Thymus (tissue), 11 donors: ENCODE measurements around the gene TAOK3. TPM values are rescaled to one million over a fixed set of nuclear protein-coding genes. Genes with fewer than 3 reads are reported as not detected.

Experiments
- DNase-seq, 9 donors: peaks; one replicate each; pipeline ENCODE4 v3.0.0-alpha.2; 2013; ENCODE audit warnings: low spot score in 9 of 9, low read depth in 6 of 9, missing footprints in 1 of 9
- H3K27ac ChIP-seq, 2 donors: one replicate each; pipeline ENCODE4 v1.5.1; 2013; ENCODE audit warnings: control low read depth in 1 of 2, low read depth in 1 of 2, low read length in 1 of 2, mild to moderate bottlenecking in 1 of 2, moderate library complexity in 1 of 2
- H3K27me3 ChIP-seq, 2 donors: one replicate each; pipeline ENCODE4 v1.5.1; 2013; ENCODE audit warnings: low read length in 1 of 2; ENCODE audit not compliant: control insufficient read depth in 2 of 2, insufficient read depth in 1 of 2
- H3K36me3 ChIP-seq, 2 donors: one replicate each; pipeline ENCODE4 v1.5.1; 2013; ENCODE audit warnings: low read length in 1 of 2, mild to moderate bottlenecking in 1 of 2, moderate library complexity in 1 of 2; ENCODE audit not compliant: control insufficient read depth in 2 of 2, insufficient read depth in 2 of 2
- H3K4me1 ChIP-seq, 2 donors: one replicate each; pipeline ENCODE4 v1.5.1; 2013; ENCODE audit warnings: low read length in 2 of 2; ENCODE audit not compliant: control insufficient read depth in 2 of 2, insufficient read depth in 2 of 2
- H3K4me3 ChIP-seq, 2 donors: one replicate each; pipeline ENCODE4 v1.5.1; 2013; ENCODE audit warnings: low read length in 2 of 2, control low read depth in 1 of 2, mild to moderate bottlenecking in 1 of 2
- H3K9me3 ChIP-seq, 2 donors: one replicate each; pipeline ENCODE4 v1.5.1; 2013; ENCODE audit warnings: low read length in 1 of 2, mild to moderate bottlenecking in 1 of 2; ENCODE audit not compliant: control insufficient read depth in 2 of 2, insufficient read depth in 1 of 2
- WGBS: extraction: QIAGEN DNeasy Blood & Tissue Kit; methylation state at CpG from one replicate; pipeline ENCODE4 v1.1.7; 2013; 5-methylcytosine and 5-hydroxymethylcytosine counted together
- polyA plus RNA-seq: library from polyadenylated mRNA; stranded (reverse); fragments of 200-250 nt; gene quantifications from one replicate; pipeline ENCODE4 v1.2.3, GENCODE V29; 2013
- total RNA-seq: library from RNA; stranded (reverse); fragments of 120-200 nt; gene quantifications from one replicate; pipeline ENCODE4 v1.2.4, GENCODE V29; 2013
- donor health status: healthy.

TAOK3 gene
- total and polyA plus RNA-seq, 2 donors = 16.8 to 35.4 TPM

DNA sequence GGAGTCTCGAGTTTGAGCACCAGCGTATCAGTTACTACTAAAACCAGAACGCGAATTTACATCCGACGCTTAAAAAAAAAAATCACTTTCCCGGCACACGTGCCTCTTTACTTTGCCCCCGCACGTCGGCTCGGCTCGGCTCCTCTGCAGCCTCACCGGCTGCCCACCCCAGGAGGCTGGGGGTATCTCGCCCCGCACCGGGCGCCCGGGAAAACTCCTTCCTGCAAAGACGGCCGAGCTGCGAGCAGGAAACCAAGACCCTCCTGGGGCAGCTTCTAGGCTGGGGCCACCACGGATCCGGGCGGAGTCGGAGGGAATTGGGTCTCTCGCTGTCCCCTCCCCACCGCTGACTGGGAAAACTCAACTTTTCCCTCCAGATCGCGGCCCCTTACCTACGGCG lies 269.5 kb downstream of the TAOK3 start:
- 0% methylated on average over 32 of the region's 32 CpGs for WGBS

DNA sequence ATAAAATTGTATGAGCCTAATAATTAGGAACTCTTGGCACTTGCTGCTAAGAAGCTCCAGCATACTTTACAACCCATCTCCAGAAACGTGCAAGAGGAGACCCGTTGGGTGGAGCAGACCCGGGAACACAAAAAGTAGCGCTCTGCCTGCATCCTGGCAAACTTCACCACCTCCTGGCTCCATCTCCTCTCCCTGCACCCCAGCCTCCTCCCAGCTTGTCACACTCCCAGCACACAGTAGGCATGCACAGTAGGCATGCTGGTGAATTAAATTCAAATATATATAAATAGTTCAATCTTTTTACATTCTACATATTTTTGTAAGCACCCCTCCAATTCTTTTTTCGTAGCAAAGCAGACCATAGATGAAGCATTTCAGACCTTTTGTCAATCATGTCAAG lies 270.1 kb downstream of the TAOK3 start:
- no peak overlapping the region for H3K27ac ChIP-seq
- 61% methylated on average over 5 of the region's 5 CpGs for whole genome bisulfite sequencing
- peaks cover 7 to 8% of the 10 kb centered on the region in 2 donors for H3K4me1 ChIP-seq
- no peak overlapping the region for H3K4me3 ChIP-seq
- H3K9me3 ChIP-seq = no peaks in the 10 kb centered on the region
- no peak for DNase-seq
- peaks cover 8 to 44% of the 10 kb centered on the region in 2 donors for H3K27me3 ChIP-seq
- H3K36me3 ChIP-seq = no peaks in the 10 kb centered on the region

More for the DNA sequence above, 269.5 kb downstream of the TAOK3 start:
- no peak overlapping the region for H3K27ac ChIP-seq
- peak overlapping the region; percentile 27 to 54 for H3K4me3 ChIP-seq
- no peak for DNase-seq
- no peaks in the 10 kb centered on the region for H3K9me3 ChIP-seq
- peaks cover 8 to 44% of the 10 kb centered on the region in 2 donors for H3K27me3 ChIP-seq
- H3K36me3 ChIP-seq = no peaks in the 10 kb centered on the region
- H3K4me1 ChIP-seq = peaks cover 7 to 8% of the 10 kb centered on the region in 2 donors

DNA sequence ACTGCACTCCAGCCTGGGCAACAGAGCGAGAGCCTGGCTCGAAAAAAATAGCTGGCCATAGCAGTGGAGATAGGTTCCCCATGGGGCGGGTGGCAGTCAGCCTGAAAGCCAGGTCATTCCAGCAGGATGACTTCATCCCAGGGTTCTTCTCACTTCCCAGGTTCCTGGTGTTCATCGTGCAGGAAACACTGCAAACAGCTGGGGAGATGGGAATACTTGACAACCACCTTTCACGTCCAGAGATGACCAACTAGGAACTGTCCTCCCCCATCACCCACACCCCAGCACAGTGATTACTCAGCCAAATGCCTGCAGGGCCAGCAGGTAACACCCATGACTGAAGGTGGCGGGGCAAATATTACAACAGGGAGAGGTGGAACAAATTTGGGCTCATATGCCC lies 270.6 kb downstream of the TAOK3 start:
- no peak overlapping the region for H3K4me3 ChIP-seq
- H3K27ac ChIP-seq = no peak overlapping the region
- 99% methylated on average over 6 of the region's 6 CpGs for WGBS
- H3K27me3 ChIP-seq = peaks cover 8 to 44% of the 10 kb centered on the region in 2 donors
- H3K4me1 ChIP-seq = peaks cover 7 to 8% of the 10 kb centered on the region in 2 donors
- no peak for DNase-seq
- H3K36me3 ChIP-seq = no peaks in the 10 kb centered on the region
- no peaks in the 10 kb centered on the region for H3K9me3 ChIP-seq

DNA sequence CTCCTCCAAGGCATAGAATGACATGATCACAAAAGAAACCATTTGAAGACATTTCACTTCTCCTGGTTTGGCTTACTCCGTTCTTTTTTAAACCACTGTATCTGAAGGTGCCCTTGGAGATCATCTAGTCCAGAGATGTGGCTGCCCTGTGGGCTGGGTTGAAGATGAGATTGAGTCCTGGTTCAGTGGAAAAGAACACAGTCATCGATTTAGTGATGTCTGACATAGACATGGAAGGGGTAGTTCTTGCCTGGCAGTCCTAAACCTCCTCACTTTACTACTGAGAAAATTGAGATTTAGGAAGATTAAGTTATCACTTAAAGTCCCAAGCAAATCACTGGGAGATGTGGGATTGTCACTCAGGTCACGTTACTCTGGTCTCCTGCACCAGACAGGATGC lies 271.7 kb downstream of the TAOK3 start:
- H3K27ac ChIP-seq = no peak overlapping the region
- no peak for DNase-seq
- H3K36me3 ChIP-seq = no peaks in the 10 kb centered on the region
- WGBS = 91% methylated on average over 3 of the region's 3 CpGs
- peaks cover 7 to 8% of the 10 kb centered on the region in 2 donors for H3K4me1 ChIP-seq
- peaks cover 8 to 44% of the 10 kb centered on the region in 2 donors for H3K27me3 ChIP-seq
- no peak overlapping the region for H3K4me3 ChIP-seq
- no peaks in the 10 kb centered on the region for H3K9me3 ChIP-seq

Other genes starting within 250 kb of the TAOK3 start
- 117 TPM for gene PEBP1, start 236.8 kb downstream of the TAOK3 start, total RNA-seq
- 210 TPM for gene PEBP1, start 236.8 kb downstream of the TAOK3 start, polyA plus RNA-seq
- gene SUDS3, start 3.6 kb upstream of the TAOK3 start, total RNA-seq = 21.8 TPM
- 19.3 TPM for gene SUDS3, start 3.6 kb upstream of the TAOK3 start, polyA plus RNA-seq